T-helper 9 cell (primary cell): ENCODE measurements around the gene PGAP2.

Source experiments
- DNase-seq: peaks from one replicate; pipeline ENCODE4 v3.0.0-alpha.2; 2020

PGAP2 gene

DNA sequence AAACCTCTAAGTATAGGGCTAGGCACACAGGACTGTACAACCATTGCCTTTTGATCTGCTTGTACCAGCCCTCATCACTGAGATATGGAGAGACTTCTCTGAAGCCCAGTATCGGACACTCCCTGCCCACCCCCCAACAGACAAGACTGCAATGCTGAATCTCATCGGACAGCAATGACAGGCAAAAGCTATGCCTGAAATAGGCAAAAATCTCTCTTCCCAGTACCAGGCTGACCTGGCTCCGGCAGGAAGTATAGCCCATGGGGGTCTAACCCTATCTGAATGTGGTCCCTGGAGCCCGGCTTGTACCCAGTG lies 25.9 kb downstream of the PGAP2 start:
- DNase-seq, result no peak

DNA sequence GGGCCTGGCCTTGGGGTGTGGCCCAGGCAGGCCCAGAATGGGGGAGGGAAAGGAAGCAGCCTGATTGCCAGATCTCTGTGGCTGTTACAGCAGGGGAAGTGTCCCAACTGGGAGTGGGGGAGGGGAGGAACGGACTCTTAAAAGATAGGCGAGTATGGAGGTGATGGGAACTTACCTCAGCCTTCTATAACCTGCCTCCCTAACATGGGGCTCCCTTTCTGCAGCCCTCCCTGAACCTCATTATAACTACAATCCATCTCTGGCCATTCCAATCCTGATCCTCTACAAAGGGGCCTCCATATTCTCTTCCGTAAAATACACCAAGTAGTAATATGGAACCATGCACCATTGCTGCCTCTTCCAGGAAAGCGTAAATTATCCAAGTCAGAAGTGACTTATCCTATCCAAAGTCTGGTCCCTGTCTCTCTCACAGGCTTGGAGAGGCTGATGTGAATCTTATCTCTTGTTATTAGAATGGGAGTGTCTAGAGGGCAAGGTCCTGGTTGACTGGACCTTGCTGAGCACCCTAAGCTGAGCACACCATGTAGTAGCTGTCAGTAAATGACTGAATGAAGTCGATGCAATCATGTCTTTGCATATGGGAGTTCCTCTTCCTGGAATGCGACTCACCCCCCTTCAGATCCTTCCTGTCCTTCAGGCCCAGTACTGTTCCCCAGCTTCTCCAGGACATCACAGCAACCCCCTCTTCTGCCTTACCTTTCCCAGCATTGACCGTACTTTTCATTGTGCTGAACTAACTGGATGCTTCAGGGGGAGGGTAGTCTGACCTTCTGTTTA lies 26.5 kb downstream of the PGAP2 start:
- no peak for DNase-seq

DNA sequence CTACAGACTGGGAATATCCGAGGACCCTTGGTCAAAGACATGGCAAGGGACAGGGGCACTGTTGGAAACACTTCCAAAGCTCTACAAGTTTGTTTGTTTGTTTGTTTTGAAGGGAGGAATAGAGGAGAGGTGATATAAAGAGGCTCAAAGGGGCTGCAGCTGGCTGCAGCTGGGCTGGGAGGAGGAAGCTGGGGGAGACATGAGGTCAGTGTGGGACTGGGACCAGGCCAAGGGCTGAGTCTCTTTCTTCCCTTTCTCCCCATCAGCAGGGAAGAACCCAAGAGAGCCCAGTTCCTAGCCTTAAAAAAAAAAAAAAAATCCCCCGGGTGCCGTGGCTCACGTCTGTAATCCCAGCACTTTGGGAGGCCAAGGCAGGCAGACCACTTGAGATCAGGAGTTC lies 27.4 kb downstream of the PGAP2 start:
- no peak for DNase-seq

DNA sequence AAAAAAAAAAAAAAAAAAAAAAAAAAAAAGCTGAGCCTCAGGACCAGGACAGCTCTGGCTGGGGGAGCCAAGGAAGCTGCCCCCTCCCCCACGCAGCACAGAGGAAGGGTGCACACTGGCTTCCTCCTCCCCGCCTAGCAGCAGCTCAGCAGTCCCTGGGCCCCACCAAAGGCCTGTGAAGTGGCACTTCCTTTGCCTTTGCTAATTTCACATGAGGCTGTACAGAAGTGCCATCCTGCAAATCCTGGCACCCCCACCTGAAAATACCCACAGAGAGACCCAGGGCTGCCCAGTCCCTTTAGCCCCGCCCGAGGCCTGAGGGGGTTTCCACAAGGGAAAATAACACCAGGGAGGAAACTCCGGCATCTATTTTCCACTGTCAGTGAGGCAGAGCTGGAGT lies 28.5 kb downstream of the PGAP2 start:
- peak; percentile 41 for DNase-seq

DNA sequence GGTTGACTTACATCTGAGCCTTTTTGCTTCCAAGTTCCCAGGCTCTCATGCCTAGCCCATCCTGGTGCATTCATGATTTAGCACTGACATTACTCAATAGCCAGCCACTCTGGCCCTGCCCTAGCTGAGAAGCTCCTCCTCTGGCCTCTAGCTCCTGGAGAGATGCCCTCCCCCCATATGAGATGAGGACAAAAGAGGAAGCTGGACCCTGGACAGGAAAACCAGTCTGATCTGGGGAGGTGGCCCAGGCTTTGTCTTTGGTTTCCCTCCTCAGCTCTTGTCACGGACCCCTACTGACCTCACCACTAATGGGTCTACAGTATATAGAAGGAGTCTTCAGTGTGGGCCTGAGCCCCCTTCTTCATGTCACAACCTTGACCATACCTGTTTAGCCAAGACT lies 29.4 kb downstream of the PGAP2 start:
- DNase-seq, result no peak

DNA sequence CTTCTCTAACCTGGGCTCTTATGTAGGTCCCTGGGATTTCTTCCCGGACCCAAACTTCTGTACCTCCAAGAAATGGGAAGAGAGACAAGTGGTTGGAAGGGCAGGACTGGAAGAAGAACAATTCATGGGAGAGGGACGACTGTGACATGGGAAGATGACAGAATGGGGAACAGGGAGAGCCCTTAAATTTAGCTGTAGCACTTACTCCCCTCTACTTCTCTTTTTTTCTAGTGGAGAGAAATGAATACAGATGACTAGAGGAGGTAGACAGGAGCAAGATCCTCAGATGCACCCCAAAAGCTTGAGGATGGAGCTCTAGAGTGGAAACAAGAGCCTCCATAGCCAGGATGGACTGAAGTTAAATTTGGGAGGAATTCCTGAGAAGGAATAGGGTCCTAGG lies 30.1 kb downstream of the PGAP2 start:
- no peak for DNase-seq

DNA sequence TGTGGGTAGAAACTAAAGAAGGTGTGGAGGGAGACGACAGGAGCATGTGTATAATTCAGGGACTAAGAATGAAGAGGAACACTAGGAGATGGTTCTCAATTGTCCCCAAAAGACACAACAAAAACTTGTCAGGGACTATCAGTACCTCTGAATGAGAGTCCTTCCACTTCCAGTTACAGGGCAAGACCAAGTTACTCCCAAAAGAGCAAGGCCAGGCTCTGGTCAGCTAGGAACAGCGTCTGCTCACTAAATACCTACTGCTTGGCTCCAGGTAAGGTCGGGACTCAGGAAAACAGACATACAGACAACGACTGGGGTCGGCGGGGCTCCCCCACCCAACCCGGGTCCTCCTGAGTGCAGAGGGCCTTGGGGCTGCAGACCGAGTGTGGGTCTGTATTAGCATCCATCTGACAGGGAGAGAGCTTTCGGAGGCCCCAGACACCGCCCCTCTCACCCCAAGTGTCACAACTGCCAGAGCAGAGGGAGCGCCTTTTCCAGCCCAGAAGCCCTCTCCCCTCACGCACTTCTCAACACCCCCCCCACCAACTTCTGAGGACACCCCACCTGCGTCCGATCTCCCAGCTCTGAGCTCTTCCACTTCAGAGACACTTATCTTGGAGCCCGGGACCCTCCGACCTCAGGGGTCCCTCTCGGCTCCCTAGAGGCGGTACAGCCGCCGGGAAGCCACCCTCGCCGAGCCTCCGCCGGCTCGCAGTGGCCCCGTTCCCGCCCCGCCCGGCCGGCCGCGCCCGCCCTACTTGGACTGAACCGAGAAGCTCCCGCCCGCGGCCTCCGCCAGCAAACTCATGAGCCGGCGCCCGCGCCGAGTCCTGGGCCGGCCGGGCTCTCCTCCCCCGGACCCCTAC lies 31.9 kb downstream of the PGAP2 start:
- no peak for DNase-seq

DNA sequence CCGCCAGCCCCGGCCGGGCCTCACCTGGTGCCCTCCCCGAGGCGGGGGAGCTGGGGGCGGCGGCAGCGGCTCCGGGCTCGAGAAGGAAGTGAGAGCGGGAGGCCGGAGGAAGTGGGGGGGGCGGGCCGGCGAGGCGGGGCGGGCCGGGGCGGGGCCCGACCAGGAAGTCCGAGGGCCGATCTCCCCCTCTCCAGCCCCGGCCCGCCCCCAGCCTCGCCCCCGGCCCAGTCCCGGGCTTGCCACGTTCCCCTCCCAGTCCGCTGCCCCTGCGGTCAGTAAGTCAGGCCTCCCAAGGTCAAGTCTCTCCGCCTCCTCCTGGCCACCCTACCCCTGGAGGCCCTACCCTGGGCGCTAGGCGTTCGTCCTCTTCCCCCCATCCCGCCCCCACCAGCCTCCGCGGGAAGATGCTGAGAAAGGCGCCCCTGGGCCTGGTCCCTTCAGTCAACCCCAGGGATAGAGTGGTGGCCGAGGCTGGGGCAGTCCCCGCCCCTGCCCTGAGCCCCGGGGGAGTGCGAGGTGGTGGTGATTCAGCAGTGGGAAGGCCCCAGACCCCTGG lies 32.6 kb downstream of the PGAP2 start, which contains the start of gene RHOG:
Gene RHOG, minus strand, starts transcription at position 90 of the 556 bp plus-strand sequence. CDS start 12,821 bp downstream, outside the sequence.
- DNase-seq, result peak; percentile 56

DNA sequence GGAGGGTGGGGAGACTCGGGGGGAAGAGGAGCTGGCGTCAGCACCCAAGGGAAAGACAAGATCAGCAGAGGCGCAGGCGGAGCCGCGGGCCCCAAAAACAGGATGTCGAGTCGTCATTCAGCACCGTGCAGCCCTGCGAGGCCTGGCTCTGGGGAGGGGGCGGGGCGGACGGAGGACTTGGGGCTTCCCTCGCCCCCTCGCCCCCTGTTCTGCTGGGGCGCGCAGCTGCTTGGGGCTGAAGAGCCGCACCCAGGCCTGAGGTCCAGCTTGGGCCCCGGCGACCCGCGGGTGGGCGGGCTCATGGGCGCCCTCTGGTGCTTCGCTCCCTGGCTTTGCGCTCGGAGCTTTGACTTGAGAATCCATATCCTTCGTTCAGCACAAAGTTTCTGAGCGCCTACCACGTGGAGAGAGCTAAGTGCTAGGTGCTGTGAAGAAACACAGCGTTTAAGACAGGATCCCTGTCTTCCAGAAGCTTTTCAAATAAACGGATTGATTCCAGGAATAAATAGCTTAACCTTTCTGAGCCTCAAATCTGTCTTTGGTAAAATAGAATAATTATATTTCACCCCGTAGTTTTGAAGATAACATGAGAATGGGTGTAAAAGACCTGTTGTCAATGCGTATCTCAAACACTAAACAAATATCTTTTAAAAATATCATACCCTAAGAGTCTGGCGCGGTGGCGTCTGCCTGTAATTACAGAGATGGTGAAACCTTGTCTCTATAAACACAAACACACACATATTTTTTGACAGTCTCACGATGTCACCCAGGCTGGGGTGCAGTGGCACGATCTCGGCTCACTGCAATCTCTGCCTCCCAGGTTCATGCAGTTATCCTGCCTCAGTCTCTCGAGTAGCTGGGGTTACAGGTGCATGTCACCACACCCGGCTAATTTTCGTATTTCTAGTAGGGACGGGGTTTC lies 33.3 kb downstream of the PGAP2 start:
- peak; percentile 92 for DNase-seq

DNA sequence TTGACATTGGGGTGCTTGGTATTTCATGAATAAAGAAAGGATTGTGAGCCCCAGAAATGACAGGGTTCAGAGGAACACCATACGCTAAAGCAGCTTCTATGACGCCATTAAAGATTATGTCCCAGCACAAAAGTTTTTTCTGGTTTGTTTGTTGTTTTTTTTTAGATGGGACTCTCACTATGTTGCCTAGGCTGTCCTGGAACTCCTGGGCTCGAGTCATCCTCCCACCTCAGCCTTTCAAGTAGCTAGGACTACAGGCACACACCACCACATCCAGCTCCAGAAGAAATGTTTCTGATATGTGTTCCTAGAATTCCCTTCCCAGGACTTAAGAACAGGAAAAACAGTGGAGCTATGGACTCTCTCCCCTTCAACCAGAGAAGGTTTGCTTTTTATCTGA lies 35.0 kb downstream of the PGAP2 start:
- no peak for DNase-seq

DNA sequence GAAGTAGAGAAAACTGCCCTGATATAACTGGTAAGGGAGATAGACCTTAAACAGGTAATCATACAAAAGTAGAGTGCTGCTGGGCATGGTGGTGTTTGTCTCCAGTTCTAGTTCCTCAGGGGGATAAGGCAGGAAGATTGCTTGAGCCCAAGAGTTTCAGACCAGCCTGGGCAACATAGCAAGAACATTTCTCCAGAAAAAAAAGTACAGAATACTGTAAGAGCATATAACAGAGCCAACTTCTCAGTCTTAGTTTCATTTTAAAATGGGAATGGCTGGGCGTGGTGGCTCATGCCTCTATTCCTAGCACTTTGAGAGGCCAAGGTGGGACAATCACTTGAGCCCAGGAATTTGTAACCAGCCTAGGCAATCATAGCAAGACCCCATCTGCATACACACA lies 36.9 kb downstream of the PGAP2 start:
- no peak for DNase-seq

DNA sequence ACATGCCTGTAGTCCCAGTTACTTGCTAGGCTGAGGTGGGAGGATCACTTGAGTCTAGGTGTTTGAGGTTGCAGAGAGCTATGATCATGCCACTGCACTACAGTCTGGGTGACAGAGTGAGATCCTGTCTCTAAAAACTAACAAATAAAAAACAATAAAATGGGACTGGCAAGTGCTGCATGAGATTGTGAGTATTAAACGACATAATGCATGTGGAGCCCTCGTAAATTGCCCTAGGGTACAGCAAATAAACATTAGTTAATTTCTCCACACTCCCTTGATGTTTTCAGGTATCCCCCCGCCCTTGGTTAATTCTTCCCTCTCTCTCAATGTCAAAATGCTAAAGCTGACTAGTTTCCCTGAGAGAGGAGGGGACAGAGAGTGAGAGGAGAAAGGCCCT lies 37.3 kb downstream of the PGAP2 start:
- no peak for DNase-seq

DNA sequence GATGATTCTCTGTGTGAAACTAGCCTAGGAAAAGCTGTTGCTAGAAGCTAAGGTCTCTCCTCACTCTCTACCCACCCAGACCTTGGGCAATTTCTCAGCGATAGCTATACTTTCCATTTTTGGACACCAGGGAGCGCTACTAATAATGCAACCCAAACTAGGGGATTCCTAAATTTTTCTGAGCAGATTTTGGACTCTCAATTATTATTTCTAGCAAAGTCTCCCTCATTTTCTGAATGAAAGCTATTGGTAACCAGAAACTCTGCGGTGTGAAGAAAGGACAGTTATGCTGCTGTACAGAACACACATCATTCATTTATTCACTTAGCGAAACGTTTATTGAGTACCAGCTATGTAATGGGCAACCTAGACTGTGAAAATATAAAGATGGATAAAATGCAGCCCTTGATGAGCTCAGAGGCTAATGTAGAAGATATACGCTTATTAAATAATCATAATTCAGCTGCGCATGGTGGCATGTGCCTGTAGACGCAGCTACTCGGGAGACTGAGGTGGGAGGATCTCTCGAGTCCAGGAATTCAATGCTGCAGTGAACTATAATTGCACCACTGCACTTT lies 41.0 kb downstream of the PGAP2 start:
- no peak for DNase-seq

DNA sequence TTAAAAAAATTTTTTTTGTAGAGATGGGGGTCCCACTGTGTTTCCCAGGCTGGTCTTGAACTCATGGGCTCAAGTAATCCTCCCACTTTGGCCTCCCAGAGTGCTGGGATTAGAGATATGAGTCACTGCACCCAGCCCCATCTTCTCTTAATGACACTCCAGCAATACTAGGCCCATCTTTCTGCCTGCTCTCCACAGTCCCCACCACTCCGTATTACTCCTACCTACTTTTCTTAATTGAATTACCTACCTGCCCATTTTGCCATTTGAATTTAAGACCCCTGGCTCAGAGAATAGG lies 45.1 kb downstream of the PGAP2 start:
- DNase-seq, result no peak

DNA sequence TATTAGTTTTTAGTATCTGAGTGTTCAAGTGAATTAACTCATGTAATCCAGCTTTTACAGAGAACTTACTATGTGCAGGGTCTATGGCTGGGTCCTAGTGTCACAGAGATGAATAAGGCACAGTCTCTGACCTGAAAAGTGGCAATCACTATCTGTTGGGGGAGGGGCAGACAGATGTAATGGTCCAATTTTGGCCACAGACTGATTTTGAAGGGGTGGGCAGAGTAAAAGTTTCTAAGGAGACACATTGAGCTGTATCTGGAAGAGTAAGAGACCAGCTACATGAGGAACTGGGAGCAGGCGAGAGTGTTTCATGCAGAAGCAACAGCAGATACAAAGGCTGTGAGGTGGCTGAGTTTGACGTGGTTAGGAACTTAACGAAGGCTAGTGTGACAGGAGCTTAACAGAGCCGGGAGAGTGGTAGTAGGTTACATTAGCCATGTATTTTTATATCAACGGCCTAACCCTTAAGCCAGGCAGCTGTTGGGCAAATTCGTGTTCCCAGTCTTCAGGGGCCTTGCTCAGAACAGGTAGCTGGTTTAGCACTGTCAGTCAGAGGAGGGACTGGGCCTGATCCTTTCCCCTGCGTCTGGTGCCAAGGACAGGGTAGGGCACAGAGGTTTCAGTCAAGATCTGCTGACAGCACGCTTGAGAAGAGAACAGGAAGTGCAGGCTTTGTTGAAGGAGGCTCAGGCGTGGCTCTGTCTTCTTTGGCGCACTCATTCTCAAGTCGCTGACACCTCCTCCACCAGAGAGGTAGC lies 45.7 kb downstream of the PGAP2 start:
- peak; percentile 49 for DNase-seq

DNA sequence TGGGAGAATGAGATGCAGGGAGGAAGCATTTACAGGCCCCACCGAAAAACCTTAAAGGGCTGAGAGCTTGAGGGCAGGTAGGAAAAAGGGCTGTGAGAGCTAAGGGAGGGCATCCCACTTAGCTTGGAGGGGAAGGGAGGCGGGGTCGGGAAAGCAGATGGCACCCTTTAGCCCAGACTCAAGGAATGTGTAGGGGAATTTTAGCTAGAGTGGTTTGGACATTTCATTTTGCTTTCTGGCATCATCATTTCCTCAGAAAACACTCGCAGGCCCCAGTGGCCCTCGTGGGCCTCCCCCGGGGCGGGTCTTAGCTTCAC lies 46.3 kb downstream of the PGAP2 start:
- DNase-seq, result no peak

DNA sequence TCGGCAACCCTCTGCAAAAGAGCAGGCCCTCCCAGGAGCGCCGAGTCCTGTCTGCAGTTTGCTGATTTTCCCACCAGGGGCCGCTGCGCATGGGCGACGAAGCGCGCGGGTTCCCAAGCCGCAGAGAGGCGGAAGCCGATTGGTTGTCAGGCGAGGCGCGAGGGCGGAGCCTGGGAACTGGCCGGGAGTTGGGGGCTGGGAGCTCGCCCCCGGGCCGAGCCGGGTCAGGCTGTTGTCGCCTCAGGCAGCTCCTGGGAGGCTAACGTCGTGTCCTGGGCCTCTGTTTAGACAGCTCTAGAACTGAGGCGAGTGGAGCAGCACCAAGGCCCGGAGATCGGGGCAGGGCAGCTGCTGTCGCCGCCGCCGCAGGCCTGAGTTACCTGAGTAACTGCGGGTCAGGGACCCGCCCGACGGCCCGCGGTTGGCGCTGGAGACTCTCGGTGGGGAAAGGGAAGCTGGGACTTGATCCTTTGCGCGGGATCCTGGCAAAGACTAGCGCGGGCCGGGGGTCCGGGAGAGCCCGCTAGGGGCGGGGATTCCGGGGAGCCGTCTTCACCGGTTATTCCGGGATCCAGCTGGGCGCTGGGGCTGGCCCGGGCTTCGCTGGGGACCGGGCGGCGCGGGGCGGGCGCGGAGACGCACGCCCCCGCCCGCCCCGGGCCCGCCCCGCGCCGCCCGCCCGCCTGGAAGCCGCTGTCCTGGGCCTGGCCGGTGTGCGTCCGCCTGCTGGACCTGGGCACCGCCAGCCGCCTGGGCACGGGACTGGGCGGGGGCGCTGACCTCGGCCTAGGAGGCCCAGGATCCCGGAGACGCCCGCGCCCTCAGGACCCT lies 46.8 kb downstream of the PGAP2 start, which contains the start of gene STIM1:
Gene STIM1, plus strand, starts transcription at position 688 of the 831 bp plus-strand sequence. CDS start 607 bp downstream, outside the sequence.
- DNase-seq, result peak; percentile 97

DNA sequence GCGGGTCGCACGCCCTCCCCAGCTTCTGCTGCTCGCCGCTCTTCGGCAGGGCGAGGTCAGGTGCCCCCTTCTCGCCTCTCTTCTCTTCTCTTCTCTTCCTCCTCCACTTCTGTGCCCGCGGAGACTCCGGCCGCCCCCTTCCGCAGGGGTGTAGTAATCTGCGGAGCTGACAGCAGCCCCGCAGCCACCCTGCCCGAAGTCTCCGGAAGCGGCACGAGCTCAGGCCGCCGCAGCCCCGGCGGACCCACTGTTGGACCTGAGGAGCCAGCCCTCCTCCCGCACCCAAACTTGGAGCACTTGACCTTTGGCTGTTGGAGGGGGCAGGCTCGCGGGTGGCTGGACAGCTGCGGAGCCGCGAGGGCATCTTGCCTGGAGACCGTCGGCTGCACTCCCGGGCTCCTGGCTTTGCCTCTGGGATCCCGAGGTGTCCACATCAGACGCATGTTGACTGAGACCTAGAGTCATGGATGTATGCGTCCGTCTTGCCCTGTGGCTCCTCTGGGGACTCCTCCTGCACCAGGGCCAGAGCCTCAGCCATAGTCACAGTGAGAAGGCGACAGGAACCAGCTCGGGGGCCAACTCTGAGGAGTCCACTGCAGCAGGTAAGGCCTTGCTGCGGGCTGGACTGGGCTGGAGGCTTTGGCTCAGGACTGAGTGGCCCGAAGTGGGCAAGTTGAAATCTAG lies 47.6 kb downstream of the PGAP2 start:
- DNase-seq, result peak; percentile 33

DNA sequence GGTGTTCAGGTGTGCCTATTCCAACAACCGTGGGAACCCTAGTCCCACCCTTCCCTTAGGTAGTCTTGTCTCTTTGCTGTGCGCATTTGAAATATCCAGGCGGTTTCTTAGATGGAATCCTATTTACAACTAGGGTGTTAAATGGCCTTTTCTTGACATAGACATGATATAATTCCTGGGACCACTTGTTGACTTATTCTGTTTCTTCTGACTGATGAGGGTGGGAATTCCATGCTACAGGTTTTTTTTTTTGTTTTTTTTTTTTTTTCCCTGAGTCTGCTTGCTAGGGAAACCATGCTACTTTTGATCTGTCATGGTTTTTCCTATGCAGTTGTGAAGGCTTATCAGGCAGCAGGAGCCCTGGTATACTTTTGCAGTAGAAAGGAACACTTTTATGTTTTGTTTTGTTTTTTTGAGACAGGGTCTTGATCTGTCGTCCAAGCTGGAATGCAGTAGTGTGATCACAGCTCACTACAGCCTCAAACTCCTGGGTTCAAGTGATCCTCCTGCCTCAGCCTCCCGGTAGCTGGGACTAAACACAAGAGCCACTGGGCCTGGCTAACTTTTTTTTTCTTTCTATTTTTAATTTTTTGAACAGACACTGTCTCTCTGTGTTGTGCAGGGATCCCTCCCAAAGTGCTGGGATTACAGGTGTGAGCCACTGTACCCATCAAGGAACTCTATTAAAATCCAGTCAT lies 48.6 kb downstream of the PGAP2 start:
- no peak for DNase-seq

DNA sequence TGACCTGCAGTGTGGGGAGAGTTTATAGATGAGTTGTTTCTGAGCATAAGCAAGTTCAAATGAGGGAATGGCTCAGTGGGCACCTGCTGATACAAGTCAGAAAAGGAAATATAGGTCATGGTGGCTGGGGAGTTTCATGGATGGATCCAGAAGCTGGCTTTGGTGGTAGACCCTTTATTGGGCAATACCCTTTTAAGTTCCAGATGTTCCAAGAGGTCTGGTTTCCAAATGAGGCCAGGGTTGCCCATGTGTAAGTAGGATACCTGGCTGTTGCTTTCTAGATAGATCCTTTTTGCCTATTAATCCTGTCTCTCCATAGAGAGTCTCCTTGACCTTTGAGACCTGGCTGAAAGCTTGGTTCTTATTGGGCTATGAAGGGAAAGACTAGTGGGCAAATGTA lies 49.3 kb downstream of the PGAP2 start:
- DNase-seq, result no peak
